Measurements from ENCODE around the gene C11orf58. TPM values are rescaled to one million over a fixed set of nuclear protein-coding genes. Genes with fewer than 3 reads are reported as not detected.

C11orf58 gene
- polyA plus RNA-seq, 3 donors = 44.8 to 102 (median 94.5) TPM

- Histone ChIP-seq H3K27me3 (ENCODE audit: control insufficient read depth in 2 of 2, insufficient read depth in 2 of 2, low read length in 2 of 2) (no peaks in the 10 kb centered on the region), H3K27ac (ENCODE audit: low read depth in 1 of 2, low read length in 2 of 2) (no peak overlapping the region), H3K36me3 (replicated peaks in 1 of 2; ENCODE audit: control insufficient read depth in 1 of 2, insufficient read depth in 2 of 2, low read length in 2 of 2) (no peaks in the 10 kb centered on the region), H3K9me3 (replicated peaks in 1 of 2; ENCODE audit: control insufficient read depth in 1 of 2, insufficient read depth in 1 of 2, low read length in 2 of 2) (no peaks in the 10 kb centered on the region), H4K20me1 (ENCODE audit: insufficient read depth, low read length) (no peaks in the 10 kb centered on the region), H3K4me3 (replicated peaks in 1 of 3; ENCODE audit: low read depth in 2 of 3, low read length in 3 of 3) (no peak overlapping the region), H3K4me1 (ENCODE audit: control insufficient read depth in 1 of 2, insufficient read depth in 2 of 2, low read length in 2 of 2) (peaks cover 17 to 21% of the 10 kb centered on the region in 2 donors), H3K79me2 (ENCODE audit: insufficient read depth, low read length) (no peaks in the 10 kb centered on the region), H2AFZ (ENCODE audit: insufficient read depth, low read depth, low read length, poor library complexity, severe bottlenecking) (no peak overlapping the region), H3K9ac (ENCODE audit: insufficient read depth, low read length, poor library complexity, severe bottlenecking) (no peak overlapping the region), H3K4me2 (replicated peaks; ENCODE audit: extremely low read depth, low read length, poor library complexity, severe bottlenecking) (no peak overlapping the region)
- peaks cover 0 to 2% (median 0%) of the 10 kb centered on the region in 7 donors for H3K9me3 Mint-ChIP-seq
- TF ChIP-seq CTCF (IDR thresholded peaks at IDR 0.05) = no peak
- no peak overlapping the region for H3K4me3 Mint-ChIP-seq
- no peaks in the 10 kb centered on the region for H3K36me3 Mint-ChIP-seq
- peaks cover 0 to 5% (median 0%) of the 10 kb centered on the region in 3 donors for H3K27me3 Mint-ChIP-seq (ENCODE audit: low read depth in 3 of 3)
- intact Hi-C loops (cut with micrococcal nuclease) = loop anchor here (5.0 to 10.0 kb wide), 2 partner anchors 91 to 279 kb away; no protein-coding TSS in a partner anchor
- DNase-seq = no peak
- peaks cover 28% of the 10 kb centered on the region for H3K4me1 Mint-ChIP-seq
- WGBS (ENCODE audit: insufficient coverage) = 98% methylated on average over 14 of the region's 22 CpGs
- no peak overlapping the region for H3K27ac Mint-ChIP-seq
Measured at GRCh38 chr11:16783321-16783801, 44.9 kb downstream of the C11orf58 start.

DNA sequence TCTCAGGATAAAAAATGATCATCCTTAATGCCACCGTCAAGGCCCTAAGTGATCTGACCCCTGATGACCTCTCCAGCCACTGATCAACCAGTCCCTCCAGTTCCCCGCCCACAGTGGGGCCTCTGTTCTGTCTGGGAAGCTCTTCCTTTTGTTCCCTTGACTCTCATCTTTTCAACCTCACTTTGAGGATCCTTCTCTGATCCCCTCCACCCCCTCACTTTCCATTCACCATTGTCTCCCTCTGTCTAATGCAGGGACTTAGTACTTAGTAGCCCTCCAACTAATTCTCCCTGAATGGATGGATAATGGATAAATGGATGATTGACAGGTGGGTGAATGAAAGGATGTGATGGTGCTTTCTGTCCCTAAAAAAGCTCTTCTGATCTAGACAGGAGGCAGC, 45.6 kb downstream of the C11orf58 start:
- Mint-ChIP-seq H3K27ac (peak overlapping the region in 1 of 7 donors; percentile 48), H3K9me3 (peaks cover 0 to 2% (median 0%) of the 10 kb centered on the region in 7 donors), H3K36me3 (no peaks in the 10 kb centered on the region), H3K27me3 (ENCODE audit: low read depth in 3 of 3) (peaks cover 0 to 5% (median 0%) of the 10 kb centered on the region in 3 donors), H3K4me1 (peaks cover 30% of the 10 kb centered on the region), H3K4me3 (no peak overlapping the region)
- H3K4me1 ChIP-seq (ENCODE audit: control insufficient read depth in 1 of 2, insufficient read depth in 2 of 2, low read length in 2 of 2) = peaks cover 14 to 17% of the 10 kb centered on the region in 2 donors
- H3K9me3 ChIP-seq (replicated peaks in 1 of 2; ENCODE audit: control insufficient read depth in 1 of 2, insufficient read depth in 1 of 2, low read length in 2 of 2) = no peaks in the 10 kb centered on the region
- intact Hi-C loops (cut with micrococcal nuclease) = loop anchor here (5.0 to 10.0 kb wide), 2 partner anchors 91 to 278 kb away; no protein-coding TSS in a partner anchor
- no peaks in the 10 kb centered on the region for H4K20me1 ChIP-seq (ENCODE audit: insufficient read depth, low read length)
- H2AFZ ChIP-seq (ENCODE audit: insufficient read depth, low read depth, low read length, poor library complexity, severe bottlenecking) = no peak overlapping the region
- WGBS (ENCODE audit: insufficient coverage) = 84% methylated on average over 2 of the region's 2 CpGs
- no peak overlapping the region for H3K9ac ChIP-seq (ENCODE audit: insufficient read depth, low read length, poor library complexity, severe bottlenecking)
- H3K36me3 ChIP-seq (replicated peaks in 1 of 2; ENCODE audit: control insufficient read depth in 1 of 2, insufficient read depth in 2 of 2, low read length in 2 of 2) = no peaks in the 10 kb centered on the region
- H3K27ac ChIP-seq (ENCODE audit: low read depth in 1 of 2, low read length in 2 of 2) = no peak overlapping the region
- H3K4me3 ChIP-seq (replicated peaks in 1 of 3; ENCODE audit: low read depth in 2 of 3, low read length in 3 of 3) = no peak overlapping the region
- no peaks in the 10 kb centered on the region for H3K79me2 ChIP-seq (ENCODE audit: insufficient read depth, low read length)
- H3K4me2 ChIP-seq (replicated peaks; ENCODE audit: extremely low read depth, low read length, poor library complexity, severe bottlenecking) = no peak overlapping the region
- TF ChIP-seq CTCF (IDR thresholded peaks at IDR 0.05) = no peak
- no peak for DNase-seq
- H3K27me3 ChIP-seq (ENCODE audit: control insufficient read depth in 2 of 2, insufficient read depth in 2 of 2, low read length in 2 of 2) = no peaks in the 10 kb centered on the region

Data from CD14-positive monocyte (primary cell).